HG03432 (cell line): ENCODE measurements around the gene TCP1.
"Not testable (repeated sequence)": the region's sequence is repeated elsewhere in the genome, so short reads cannot be mapped to it uniquely, and the experiment has no call there.

Source experiments
- ATAC-seq: cut with Tn5 transposase; IDR thresholded peaks from one replicate; pipeline ENCODE4 v1.9.1; 2021; ENCODE audit warnings: mild to moderate bottlenecking, moderate library complexity; ENCODE audit not compliant: unreplicated experiment

Gene TCP1

DNA sequence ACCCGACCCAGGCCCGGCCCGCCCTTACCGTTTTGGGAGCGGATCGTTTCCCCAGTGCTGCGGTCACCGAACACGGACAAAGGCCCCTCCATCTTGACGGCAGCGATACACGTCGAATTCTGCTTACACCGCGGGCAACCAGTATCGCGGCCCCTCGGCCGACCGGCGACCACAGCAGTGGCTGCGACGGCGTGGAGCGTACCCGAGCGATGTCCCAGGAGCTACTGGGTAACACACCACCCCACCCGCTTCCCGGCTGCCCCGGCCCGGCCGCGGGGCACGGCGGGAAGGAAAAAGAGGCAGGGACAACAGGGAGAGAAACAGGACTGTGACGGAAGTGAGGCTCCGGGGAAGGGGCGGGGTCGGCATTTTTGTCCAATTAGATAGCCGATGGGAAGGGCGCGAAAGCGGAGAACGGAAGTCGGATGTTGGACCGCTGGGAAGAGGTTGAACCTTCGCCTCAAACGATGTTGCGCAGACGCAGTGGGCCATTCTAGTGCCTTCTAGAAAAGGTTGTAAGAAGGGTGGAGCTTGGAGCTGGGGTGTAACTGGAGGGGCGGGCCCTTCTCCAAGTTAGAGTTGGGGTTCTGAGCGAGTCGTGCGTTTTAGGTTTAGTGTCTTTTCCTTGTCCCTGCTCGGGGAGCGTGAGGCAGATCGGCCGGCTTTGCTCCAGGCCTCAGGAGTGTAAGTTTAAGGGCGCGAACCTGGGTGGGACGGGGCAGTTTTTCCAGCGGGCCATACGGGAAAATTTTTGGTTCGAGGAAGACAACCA lies at the start of gene TCP1:
TSS of gene TCP1 (minus strand) at position 226 of the 772 bp plus-strand sequence. CDS start at position 92, 134 bp downstream.
- ATAC-seq, result peak; percentile 76

DNA sequence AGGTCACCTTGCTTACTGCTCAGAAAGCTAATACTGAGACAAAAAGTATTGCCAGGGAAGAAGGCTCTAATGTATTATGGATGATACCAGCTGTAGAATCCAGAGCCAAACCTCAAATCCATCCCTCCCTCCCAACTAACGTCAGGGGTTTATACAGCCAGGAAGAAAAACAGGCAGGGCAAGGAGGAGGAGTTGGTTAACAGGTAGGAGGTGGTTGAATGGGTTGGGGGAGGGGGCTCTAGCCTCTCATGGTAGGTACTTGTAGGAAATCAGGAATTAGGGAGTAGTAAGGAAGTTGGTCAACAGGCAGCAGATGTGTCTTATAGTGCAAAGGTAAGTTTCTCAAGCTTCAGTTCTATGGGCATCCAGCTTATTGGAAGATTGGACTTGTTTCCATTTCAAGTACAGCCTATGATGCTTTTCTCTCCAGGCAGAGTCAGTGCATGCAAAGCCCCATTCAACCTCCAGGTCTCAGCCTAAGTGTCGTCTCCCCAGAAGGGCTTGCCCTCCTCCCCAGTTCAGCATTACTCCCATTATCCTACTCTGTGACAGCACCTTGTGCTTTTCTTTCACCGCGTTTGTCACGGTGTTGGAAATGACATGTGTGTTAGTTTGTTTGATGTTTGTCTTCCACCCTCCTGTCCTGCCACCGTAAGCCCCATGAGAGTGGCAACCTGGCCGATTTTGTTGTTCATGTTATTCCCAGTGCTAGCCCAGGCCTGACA lies 48.8 kb upstream of the TCP1 start:
- no peak for ATAC-seq

DNA sequence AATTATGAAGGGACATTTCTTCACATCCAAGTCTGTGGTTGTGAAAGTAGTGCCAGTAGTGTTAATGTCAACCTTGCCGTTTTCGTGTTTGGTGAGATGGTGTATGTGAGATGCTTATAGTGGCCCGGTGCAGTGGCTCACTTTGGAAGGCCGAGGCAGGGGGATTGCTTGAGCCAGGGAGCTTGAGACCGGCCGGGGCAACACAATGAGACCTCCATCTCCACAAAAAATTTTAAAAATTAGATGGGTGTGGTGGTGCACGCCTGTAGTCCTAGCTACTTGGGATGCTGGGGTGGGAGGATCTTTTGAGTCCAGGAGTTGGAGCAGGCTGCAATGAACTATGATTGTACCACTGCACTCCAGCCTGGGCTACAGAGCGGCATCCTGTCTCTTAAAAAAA lies 48.1 kb upstream of the TCP1 start:
- no peak for ATAC-seq

DNA sequence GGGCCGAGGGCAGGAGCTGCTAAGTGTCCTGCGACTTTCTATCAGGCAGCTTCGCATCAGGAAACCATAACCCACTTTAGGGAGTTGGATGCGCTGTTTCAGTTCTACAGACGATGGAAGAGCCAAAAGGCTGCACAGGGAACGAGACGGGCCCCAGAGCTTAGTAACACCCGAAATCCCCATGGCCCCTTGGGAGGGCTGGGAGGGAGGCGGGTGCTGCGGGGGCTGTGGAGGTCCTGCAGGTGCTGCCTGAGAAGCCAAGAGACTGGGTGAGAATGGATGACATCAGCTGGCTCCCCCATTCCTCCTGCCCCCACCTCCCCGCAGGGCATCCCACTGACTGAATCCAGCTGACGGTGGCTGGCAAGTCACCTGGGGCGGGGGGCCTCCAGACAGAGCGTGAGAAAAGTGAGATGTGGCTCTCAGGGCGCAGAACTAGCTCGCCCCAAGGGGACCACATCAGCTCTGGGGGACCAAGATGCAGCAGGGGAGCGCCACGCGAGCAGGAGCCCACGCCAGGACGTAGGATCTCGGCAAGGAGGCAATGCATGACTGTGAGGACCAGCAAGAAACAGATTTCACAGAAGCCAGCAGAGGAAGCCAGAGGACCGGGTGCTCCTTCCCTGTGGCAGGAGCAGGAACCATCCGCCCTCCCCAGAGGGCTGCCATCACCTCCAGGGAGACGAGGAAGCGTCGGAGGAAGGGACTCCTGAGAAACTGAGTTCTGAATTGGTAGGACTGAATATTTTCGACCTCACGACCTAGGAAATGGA lies 47.5 kb upstream of the TCP1 start:
- ATAC-seq, result no peak

DNA sequence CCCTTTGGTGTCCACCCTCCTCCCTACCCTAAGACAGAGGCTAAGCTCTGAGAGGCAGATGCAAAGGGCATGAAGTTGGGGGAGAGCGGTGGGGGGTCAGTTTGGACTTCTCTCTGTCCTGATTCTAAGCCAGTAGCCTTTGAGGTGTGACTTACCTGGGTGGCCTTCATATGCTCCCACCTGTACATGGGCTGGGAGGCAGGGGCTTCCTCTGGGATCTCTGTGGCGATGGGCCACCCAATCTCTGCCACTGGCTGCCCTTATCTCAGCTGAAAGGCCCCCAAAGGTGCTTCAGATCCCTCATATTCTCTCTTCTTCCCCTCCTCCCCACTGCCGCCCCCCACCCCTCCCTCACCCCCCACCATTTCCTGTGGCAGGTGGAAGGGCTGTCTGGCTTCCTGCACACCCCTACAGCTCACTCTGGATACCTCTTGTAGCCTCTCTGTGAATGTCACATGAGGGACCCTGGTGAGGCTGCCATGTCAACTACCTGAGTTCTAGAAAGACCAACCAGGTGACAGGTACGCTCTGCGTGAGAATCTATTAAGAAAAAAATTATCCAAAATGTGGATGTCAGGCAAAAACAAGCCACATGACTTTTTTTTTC lies 44.7 kb upstream of the TCP1 start:
- no peak for ATAC-seq

DNA sequence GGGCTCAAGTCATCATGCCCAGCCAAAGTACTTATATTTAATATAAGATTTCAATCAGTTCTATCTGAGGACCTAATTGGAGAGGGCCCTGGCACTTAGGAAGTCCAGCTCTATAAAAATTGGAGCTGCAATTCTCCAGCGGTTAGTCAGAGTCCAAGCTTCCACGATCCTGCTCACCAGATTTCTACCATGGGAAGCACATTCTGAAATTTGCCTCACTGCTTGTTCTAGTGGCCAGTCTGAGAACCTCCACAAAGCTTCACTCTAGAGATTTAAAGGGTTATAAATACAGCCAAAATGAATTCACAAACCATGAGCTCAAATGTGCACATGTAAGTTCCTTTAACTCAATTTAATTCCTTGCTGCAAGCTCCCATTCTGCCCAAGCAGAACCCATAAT lies 44.2 kb upstream of the TCP1 start:
- ATAC-seq, result no peak

DNA sequence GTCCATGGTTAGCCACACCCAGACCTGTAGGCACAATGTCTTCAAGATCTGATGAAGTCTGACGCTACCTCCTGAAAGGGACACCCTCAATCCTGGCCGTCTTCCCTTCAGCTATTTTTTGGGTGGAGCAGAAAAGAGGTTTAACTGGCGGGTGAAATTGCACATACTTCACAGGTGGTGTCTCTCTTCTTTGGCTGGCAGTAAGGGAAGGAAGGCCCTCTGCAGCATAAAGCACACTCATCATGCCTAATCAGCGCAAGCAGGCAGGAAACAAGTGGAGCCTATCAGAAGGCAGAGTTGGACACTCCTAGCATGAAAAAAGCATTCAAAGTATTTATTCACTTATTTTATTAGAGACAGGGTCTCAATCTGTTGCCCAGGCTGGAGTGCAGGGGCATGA lies 43.5 kb upstream of the TCP1 start:
- ATAC-seq, result no peak

DNA sequence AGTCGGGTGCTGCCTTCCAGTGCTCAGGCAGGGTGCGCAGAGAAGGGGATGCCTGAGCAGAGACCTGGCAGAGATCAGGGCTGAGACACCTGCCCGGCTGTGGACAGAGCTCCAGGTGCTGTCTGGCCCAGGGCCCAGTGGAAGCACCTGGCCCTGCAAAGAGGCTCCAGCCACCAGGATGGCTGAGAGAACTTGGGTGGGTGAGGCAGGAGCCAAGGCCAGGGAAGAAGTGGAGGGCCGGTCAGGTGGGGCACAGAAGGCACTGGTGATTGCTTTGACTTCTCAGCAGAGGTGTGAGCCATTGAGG lies 41.9 kb upstream of the TCP1 start:
- ATAC-seq, result no peak

DNA sequence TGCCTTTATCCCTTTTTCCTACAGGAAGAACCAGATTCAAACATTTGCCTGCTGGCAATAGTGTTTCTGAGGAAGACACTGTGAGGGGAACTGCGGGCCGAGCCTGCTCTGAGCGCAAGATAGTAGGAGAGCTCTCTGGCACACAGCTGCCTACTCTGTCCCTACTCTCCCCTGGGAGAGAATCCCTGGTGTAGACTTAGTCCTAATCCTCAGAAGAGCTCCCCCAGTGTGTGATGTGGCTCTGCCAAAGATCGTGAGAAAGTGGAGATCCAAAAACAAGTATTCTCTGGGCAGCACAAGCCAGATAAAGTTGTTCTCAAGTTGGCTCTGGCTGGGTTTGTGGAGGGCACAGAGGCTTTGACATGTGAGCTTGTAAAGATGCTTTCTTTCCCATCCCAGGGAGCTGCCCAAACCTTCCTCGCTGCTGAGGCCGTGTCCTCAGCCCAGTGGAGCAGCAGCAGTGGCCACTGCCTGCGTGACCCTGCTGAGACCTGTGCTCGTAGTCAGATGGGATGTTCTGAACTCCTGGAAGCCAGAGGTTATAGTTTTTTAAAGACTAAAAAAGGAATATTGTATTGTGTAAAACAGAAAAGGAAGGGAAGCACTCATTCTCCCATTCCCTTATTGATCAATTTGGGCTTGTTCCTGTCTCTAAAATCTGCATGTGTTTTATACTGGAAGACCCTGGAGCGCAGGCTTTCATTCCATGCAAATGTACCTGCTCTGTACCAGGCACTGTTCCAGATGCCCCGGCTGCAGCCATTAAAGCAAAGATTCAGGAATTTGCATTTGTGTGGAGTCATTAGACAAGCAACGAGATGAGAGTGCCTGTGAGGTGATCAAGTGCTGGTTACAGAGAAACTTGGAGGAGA lies 41.3 kb upstream of the TCP1 start:
- no peak for ATAC-seq

DNA sequence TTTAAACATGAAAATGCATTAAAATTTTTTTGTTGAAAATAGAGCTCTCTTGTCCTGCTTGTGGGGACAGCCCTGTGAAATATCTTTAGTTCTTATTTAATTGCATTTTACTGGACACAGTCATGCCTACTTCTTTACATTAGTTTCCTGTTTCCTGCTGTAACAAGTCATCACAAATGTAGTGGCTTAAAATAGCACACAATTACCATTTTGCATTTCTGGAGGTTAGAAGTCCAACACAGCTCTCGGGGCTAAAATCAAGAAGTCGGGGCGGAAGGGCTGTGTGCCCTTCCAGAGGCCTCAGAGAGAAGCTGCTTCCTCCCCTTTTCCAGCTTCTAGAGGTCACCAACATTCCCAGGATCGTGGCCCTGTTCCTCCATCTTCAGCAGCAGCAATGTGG lies 40.1 kb upstream of the TCP1 start:
- peak; percentile 63 for ATAC-seq

DNA sequence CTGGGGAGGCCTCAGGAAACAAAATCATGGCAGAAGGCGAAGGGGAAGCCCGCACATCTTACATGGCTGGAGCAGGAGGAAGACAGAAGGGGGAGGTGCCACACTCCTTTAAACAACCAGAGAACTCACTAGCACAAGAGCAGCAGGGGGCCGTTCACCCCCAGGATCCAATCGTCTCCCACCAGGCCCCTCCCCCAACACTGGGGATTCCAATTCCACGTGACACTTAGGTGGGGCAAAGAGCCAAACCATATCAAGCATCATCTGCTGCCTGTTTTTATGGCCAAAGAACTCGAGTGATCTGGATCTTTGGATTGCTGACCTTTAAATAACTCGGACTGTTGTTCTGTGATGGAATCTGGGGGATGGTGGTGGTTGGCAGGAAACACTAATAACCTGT lies 38.7 kb upstream of the TCP1 start:
- ATAC-seq, result no peak

DNA sequence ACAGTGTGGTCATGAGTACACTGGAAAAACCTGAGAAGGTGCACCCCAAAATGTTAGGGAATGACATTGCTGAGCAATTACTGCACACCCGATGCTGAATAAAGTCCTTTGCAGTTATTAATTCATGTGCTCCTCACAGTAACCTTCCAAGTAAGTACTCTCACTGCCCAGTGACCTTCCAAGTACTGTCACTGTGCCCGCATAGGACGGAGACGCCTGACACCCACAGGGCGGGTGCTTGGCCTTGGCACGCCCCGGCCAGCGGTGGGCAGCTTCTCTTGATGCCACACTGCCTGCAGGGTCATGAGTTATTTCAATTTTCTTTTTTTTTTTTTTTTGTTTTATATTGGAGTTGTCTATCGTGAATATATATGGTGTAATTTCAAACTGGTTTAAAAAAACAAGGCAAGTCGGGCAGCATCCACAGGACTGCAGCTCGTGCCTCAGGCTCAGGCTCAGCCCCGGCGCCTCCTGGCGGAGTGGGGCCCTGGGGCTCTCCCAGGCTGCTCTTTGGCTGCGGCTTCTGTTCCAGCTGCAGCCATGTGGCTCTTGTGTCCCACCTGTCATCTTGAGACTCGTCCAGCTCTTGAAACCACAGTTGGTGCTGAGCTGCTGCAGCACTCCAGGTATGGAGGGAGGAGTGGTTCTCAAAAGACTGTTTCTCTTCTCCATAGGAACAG lies 37.7 kb upstream of the TCP1 start:
- no peak for ATAC-seq

DNA sequence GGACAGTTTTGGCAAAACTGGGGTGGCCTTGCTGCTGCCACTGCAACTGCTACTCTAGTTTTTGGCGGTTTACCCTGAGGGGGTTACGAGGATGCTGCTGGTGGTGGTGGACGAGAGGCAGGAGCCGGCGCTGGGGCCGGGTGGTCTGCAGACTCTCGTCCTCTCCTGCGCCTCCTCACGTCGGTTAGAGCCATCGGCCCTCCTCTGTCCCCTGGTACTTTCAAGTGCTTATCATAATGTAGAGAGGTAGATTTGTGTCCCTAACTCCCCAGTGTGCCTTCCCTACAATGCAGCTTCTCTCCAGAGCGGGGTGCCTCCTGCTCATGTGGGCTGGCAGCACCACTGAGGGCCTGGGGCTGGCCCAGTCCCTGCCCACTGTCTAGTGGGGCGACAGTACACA lies 36.6 kb upstream of the TCP1 start:
- ATAC-seq, result no peak

DNA sequence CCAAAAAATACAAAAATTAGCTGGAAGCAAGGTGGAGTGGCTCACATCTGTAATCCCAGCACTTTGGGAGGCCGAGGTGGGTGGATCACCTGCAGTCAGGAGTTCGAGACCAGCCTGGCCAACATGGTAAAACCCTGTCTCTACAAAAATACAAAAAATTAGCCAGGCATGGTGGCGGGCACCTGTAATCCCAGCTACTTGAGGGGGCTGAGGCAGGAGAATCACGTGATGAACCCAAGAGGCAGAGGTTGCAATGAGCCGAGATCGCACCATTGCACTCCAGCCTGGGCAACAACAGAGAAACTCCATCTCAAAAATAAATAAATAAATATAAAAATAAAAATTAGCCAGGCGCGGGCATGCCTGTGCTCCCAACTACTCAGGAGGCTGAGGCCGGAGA lies 35.3 kb upstream of the TCP1 start:
- not testable (repeated sequence) for ATAC-seq

DNA sequence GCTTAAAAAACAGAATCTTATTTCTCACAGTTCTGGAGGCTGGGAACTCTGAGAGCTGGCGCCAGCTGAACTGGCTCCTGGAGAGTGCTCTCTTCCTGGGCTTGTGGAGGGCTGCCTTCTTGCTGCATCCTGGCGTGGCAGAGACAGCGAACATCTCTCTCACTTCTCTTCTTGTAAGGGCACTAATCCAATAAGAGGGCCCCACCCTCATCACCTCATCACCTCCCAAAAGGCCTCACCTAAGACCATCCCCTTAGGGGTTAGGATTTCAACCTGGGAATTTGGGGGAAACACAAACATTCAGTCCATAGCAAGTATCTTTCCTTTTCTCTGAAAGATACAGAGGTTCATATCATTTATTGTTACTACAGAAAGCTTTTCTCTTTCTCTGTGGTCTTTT lies 34.6 kb upstream of the TCP1 start:
- ATAC-seq, result no peak

DNA sequence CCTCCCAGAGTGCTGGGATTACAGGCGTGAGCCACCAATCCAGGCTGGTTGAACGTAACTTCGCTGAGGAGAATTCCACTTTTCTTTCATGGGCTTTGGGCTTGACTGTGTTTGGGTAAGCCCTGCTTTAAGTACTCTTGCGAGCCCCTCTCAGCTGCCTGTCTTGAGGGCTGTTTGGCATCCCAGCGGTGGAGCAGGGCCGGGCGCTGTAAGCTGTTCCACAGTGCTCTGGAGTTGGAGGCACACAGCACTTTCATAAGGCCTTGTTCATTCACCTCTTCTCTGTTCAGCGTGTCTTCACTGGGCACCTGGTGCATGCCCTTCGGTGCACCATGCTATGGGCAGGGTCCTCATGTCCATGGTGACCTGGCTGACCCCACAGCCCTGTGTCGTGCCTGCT lies 32.3 kb upstream of the TCP1 start:
- ATAC-seq, result no peak

DNA sequence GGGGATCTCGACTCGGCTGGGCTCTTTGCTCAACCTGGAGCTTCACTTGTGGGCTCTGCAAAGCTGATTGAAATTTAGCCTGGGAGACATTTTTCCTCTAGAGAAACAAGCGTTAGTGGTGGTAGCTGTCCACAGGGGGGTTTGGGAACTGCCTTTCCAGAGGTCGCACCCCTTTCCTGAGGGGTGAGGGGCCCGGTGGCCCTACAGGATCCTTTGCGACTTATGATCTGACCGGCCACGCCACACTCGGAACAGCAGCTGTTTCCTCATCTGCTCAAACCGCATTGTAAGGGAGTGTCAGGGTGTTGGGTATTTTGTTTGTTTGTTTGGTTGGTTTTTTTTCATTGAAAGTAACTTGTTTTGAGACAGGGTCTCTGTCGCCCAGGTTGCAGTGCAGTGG lies 31.7 kb upstream of the TCP1 start:
- no peak for ATAC-seq

DNA sequence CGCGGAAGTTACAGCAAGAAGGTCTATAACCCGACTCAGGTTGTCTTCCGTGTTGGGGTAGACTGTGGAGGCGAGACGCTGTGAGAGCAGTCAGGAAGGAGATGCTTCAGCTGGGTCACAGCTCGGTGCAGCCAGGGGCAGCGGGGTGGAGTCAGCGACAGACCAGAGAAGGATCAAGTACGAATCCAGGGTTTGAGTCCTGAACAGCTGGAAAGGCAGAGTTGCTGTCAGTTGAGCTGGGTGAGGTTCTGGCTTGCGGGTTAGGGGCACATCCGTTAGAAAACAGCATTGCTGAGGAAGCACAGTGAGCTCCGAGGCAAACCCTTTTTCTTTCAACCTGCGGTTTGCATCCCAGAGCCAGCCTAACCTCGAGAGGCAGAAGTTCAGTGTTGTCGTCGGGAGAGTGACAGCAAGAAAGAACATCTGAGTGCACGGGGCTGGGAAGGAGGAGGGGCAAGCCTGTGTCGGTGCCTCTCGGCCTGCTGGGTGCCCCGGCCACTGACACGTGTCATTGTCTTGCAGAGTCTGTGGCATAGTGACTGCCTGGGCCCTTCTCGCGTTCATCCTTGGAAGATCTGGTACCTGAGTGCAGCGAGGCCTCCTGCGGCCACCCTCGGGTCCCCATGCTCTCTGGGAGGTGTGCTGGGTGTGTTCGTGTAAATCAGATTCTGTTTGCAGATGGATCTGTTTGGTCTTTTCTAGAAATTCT lies 30.7 kb upstream of the TCP1 start:
- peak; percentile 71 for ATAC-seq

DNA sequence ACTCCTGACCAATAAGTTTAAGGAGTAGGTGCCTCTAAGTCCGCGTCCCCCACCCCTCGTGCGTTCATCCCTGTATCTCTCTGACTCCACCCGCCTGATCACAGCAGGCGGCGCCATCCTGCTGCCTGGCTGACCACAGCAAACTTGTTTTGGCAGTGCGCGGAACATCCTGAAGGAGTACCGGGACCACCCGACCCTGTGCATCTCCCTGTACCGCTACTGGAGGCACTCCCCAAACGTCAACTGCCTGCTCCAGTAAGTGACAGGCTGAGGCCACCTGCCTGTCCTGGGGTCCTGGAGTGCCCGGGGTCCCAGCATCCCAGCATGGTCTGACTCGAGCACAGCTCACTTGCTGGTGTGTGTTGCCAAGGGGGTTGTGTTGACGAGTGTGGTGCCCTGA lies 29.7 kb upstream of the TCP1 start:
- no peak for ATAC-seq
